ENCODE data around the gene RRBP1.

The RRBP1 gene

DNA sequence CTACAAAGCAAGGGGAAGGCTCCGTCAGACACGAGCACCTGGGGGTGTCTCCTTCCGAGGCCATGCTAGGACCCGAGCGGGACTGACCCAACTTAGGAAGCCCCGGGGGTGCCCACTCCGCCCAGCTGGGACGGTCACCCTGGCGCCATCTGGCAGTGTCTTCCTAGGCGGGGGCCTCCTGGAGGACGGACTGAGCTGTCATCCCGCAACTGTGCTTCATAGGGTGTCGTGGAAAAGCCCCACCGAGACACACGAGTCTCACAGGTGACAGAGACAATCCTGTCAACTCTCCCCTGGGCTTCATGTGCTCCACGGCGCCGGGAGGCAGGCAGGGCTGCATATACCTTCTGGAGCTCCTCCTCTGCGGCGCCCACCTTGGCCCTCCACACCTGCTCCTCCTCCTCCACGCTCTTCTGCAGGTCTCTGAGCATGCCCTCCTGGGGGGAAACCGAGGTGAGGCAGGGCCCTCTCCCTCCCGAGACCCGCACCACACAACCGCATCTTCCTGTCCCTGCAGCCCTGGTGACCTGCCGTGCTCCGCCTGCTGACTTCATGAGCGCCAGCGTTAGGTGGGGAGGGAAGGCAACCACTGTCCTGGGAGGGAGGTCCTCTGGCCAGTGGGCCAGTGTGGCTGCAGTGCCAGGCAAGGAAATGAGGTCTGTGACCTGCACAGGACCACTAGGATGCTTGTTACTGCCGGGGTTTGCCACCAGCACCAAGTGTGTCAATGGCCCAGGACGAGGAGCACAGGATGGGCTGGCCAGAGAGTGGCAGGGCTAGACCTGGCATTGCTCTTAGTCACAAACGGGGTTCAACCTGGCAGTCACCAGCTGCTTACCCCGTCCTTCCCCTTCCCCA lies 61.4 kb downstream of the RRBP1 start:
- H3K4me3 ChIP-seq (ENCODE audit: low read length): no peak overlapping the region
- DNase-seq (ENCODE audit: low read depth): no peak
- TF ChIP-seq, protein P1, sequence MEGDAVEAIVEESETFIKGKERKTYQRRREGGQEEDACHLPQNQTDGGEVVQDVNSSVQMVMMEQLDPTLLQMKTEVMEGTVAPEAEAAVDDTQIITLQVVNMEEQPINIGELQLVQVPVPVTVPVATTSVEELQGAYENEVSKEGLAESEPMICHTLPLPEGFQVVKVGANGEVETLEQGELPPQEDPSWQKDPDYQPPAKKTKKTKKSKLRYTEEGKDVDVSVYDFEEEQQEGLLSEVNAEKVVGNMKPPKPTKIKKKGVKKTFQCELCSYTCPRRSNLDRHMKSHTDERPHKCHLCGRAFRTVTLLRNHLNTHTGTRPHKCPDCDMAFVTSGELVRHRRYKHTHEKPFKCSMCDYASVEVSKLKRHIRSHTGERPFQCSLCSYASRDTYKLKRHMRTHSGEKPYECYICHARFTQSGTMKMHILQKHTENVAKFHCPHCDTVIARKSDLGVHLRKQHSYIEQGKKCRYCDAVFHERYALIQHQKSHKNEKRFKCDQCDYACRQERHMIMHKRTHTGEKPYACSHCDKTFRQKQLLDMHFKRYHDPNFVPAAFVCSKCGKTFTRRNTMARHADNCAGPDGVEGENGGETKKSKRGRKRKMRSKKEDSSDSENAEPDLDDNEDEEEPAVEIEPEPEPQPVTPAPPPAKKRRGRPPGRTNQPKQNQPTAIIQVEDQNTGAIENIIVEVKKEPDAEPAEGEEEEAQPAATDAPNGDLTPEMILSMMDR (IDR thresholded peaks at IDR 0.05; ENCODE audit: insufficient read depth, low read depth, low read length, missing control alignments): no peak

DNA sequence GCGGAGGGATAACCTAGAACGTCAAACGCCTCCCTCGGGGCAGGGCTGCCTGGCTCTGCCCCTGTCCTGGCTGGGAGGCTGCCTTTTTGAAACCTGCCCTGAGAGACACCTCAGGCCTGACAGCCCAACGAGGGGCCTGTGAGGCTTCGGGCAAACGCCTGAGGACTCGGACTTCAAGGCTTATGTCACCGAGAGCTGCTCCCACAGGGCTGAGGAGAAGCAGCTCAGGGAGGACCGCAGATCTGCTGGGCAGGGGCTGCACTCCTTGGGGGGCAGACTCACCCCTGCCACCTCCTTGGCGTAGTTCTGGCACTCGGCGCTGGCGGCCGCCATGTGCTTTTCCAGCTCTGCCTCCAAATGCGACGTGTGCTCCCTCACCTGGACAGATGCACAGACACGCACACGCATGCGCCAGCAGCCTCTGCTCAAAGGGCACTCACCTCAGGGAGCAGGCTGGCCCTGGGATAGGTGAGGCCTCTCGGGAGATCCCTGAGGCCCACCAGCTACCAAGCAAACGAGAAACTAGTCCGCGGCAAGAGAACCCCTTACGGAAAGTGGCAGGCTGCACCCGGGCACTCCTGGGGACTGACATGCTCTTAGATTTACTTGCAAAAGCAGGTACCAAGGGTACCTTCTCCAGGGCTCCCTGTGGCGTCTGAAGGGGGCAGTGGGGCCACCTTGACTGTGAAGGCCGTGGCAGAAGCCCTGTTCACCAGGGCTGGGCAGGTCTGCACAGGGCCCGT lies 62.5 kb downstream of the RRBP1 start:
- DNase-seq (ENCODE audit: low read depth): no peak
- no peak overlapping the region for H3K4me3 ChIP-seq (ENCODE audit: low read length)
- TF ChIP-seq, protein P1 (IDR thresholded peaks at IDR 0.05; ENCODE audit: insufficient read depth, low read depth, low read length, missing control alignments): no peak

DNA sequence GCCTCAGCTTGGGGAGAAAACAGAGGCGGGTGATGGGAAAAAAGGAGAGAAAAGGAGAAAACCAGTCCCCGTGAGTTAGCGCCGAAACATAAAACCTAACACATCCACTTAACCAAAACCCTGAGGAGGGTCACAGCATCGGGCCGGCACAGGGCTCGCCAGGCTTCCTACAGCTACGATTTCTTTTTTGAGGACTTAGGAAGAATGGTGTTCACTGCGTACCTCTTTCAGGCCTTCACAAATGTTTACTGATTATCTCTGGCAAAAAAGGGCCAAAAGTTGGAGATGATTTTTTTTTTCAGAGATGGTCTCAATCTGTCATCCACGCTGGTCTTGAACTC lies 63.4 kb downstream of the RRBP1 start:
- H3K4me3 ChIP-seq (ENCODE audit: low read length): no peak overlapping the region
- DNase-seq (ENCODE audit: low read depth): no peak
- TF ChIP-seq, protein P1 (IDR thresholded peaks at IDR 0.05; ENCODE audit: insufficient read depth, low read depth, low read length, missing control alignments): no peak

DNA sequence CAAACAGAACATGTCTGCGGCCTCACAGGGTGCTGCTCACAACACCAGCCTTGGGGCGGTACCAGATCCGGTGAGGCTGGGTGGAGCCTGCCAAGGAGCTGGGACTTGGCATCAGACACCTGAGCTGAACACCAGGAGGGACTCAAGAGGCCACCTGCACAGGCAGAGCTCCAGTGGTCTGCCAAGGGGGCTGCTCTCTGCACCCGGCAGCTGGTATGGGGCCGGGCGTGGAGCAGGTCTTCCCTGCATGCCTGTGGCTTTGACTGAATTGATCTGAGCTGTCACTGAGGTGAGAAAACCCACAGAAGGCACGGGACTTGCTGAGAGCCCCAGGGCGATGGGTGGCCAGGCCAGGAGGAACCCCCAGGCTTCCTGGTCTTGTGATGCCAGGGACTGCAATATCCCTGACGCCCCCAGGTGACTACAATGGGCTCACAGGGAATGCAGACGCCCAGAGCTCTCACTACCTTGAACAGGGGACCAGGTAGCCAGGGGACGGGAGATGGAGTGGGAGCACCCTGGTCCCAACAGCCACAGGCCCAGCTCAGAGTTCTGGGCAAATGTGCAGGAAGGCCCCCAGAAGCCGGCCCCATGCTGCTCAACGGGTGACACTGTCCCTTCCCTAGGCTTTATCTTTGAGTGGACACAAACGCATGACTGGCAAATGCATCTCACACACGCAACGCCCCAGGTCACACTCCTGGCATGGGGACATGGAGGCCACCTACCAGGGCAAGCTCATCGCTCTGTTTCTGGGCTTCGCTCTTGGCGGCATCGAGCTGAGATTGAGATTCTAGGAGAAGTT lies 64.0 kb downstream of the RRBP1 start:
- no peak for DNase-seq (ENCODE audit: low read depth)
- H3K4me3 ChIP-seq (ENCODE audit: low read length): no peak overlapping the region

DNA sequence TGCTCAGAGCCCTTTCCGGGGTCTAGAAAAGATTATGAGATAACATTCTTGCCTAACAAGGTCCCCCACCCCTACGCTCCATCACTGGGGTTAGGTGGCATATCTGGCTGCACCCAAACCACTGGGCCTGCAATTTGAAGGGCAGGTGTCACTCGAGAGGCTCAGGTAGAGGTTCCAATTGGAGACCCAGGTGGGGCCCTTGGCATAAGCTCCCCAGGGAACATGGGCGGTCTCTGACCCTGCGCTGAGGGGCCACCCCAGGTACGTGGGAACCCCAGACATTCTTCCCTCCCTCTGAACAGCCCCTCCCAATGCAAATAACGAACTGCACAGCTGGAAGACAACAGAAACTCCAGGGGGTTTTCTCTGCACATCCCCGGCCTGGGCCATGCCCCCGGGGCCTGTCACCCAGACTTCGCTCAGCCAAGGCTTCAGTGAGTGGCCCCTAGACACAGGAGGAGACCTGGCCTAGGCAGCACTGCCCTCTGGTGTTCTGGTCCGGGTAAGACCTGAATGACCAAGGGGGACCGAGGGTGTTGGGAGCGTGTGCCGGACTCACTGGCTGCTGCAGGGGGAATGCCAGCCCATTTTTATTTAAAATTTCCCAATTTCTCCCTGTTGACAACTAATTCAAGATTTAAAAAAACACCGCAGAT lies 64.7 kb downstream of the RRBP1 start:
- no peak overlapping the region for H3K4me3 ChIP-seq (ENCODE audit: low read length)
- TF ChIP-seq, protein P1 (IDR thresholded peaks at IDR 0.05; ENCODE audit: insufficient read depth, low read depth, low read length, missing control alignments): peak; percentile 73
- peak; percentile 25 for DNase-seq (ENCODE audit: low read depth)

More for the DNA sequence above, 64.0 kb downstream of the RRBP1 start:
- TF ChIP-seq, protein P1 (IDR thresholded peaks at IDR 0.05; ENCODE audit: insufficient read depth, low read depth, low read length, missing control alignments): no peak

DNA sequence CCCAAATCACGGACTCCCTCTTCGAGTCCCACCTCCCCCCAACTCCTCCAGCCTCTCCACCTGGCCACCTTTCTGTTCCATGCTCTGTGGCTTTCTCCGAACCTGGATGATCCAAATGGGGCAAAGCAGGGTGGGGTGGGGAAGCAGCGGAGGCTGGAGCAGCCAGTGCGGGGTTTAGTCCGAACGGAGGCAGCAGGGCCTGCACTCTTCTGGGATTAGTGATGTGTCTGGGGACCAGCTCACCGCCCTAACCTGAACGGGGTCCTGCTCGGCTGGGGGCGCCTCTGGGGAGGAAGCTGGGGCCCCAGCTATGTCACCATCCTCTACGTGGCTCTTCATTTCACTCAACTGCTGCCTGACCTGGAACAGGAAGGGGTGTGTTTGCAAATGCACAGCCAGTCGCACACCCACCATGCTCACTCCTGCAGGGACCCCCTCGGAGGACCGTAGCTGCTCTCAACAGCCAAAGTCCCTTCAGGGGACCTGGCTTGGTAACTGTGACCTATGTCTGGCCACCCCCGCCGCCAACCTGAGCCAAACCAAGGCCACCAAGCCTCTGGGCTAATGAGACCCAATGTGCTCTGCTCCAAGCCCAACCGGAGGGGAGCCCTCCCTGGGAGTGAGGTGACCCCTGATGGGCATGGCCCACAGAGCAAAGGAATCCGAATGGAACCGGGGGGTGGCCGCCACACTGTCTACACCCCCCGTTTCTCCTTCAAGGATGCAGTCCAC lies 65.4 kb downstream of the RRBP1 start:
- DNase-seq (ENCODE audit: low read depth): no peak
- TF ChIP-seq, protein P1 (IDR thresholded peaks at IDR 0.05; ENCODE audit: insufficient read depth, low read depth, low read length, missing control alignments): no peak
- no peak overlapping the region for H3K4me3 ChIP-seq (ENCODE audit: low read length)
